HEK293 (cell line): ENCODE measurements around the gene TULP1.

Experiments used
- CTCF ChIA-PET: fragments of 350-600 bp; formaldehyde crosslinking; extraction: SDS; loops from one replicate; lab custom pipeline; 2021; ENCODE audit warnings: antibody characterized with exemption; lab: Yijun Ruan, JAX
- POLR2A ChIA-PET: fragments of 300-600 bp; formaldehyde crosslinking; extraction: SDS; loops from one replicate; lab custom pipeline; 2020; ENCODE audit warnings: antibody characterized with exemption, inconsistent platforms; lab: Yijun Ruan, JAX
- H3K27ac ChIP-seq: fragments of 200-500 bp; sonication (Bioruptor generic); 2 replicates; pipeline ENCODE4 v1.5.1; 2014; ENCODE audit warnings: low read depth, low read length, control low read depth, inconsistent platforms; ENCODE audit errors: extremely low read depth
- H3K36me3 ChIP-seq, 2 experiments: fragments of 200-500 bp in 1 of 2; sonication (Bioruptor generic) in 1 of 2; 1 replicate in 1 of 2; 2 replicates in 1 of 2; pipeline ENCODE4 v1.5.1; 2014 to 2017; ENCODE audit warnings: inconsistent platforms in 2 of 2, low read length in 2 of 2; ENCODE audit not compliant: control insufficient read depth in 2 of 2, insufficient read depth in 1 of 2
- H3K4me1 ChIP-seq: fragments of 200-500 bp; sonication (Bioruptor generic); 2 replicates; pipeline ENCODE4 v1.5.1; 2014; ENCODE audit warnings: mild to moderate bottlenecking, low read length, inconsistent platforms; ENCODE audit not compliant: control insufficient read depth, insufficient read depth
- H3K4me3 ChIP-seq: 2 replicates; pipeline ENCODE4 v1.5.1; 2011; ENCODE audit warnings: low read depth, mild to moderate bottlenecking, control low read depth, low read length, moderate library complexity
- H3K9me3 ChIP-seq: fragments of 200-500 bp; sonication (Bioruptor generic); 2 replicates; pipeline ENCODE4 v1.5.1; 2014; ENCODE audit warnings: low read depth, low read length, inconsistent platforms; ENCODE audit not compliant: control insufficient read depth, insufficient read depth
- GLI4 ChIP-seq: fragments of 450-650 bp; formaldehyde crosslinking; IDR thresholded peaks from 2 replicates; pipeline ENCODE4 v1.5.1; 2016; ENCODE audit warnings: missing biosample characterization, missing genetic modification characterization
- GLIS2 ChIP-seq: fragments of 450-650 bp; formaldehyde crosslinking; IDR thresholded peaks from 2 replicates; pipeline ENCODE4 v1.5.1; 2016; ENCODE audit warnings: missing biosample characterization, missing genetic modification characterization
- HOXA7 ChIP-seq: sonication (generic); formaldehyde crosslinking; IDR thresholded peaks from 2 replicates; pipeline ENCODE4 v1.8.1; 2022; ENCODE audit warnings: missing genetic modification reagents, borderline replicate concordance
- IKZF3 ChIP-seq: fragments of 450-650 bp; IDR thresholded peaks from 2 replicates; pipeline ENCODE4 v1.5.0; 2018; ENCODE audit warnings: missing biosample characterization, mild to moderate bottlenecking, missing genetic modification characterization, moderate library complexity
- MYNN ChIP-seq: fragments of 450-650 bp; formaldehyde crosslinking; IDR thresholded peaks from 2 replicates; pipeline ENCODE4 v1.5.1; 2016; ENCODE audit warnings: missing biosample characterization, missing genetic modification characterization, borderline replicate concordance
- SP3 ChIP-seq: fragments of 450-650 bp; formaldehyde crosslinking; IDR thresholded peaks from 2 replicates; pipeline ENCODE4 v1.5.1; 2016; ENCODE audit warnings: missing biosample characterization, missing genetic modification characterization
- SP7 ChIP-seq: fragments of 450-650 bp; formaldehyde crosslinking; IDR thresholded peaks from 2 replicates; pipeline ENCODE4 v1.5.1; 2016; ENCODE audit warnings: missing biosample characterization, missing genetic modification characterization
- ZBTB7A ChIP-seq: fragments of 450-650 bp; formaldehyde crosslinking; IDR thresholded peaks from 2 replicates; pipeline ENCODE4 v1.5.1; 2016; ENCODE audit warnings: low read depth, missing biosample characterization, missing genetic modification characterization
- ZEB2 ChIP-seq: fragments of 450-650 bp; formaldehyde crosslinking; IDR thresholded peaks from 2 replicates; pipeline ENCODE4 v1.5.1; 2016; ENCODE audit warnings: missing biosample characterization, missing genetic modification characterization
- ZFP69B ChIP-seq: fragments of 450-650 bp; formaldehyde crosslinking; IDR thresholded peaks from 2 replicates; pipeline ENCODE4 v1.5.1; 2016; ENCODE audit warnings: missing biosample characterization, missing genetic modification characterization
- ZNF10 ChIP-seq: fragments of 450-650 bp; formaldehyde crosslinking; IDR thresholded peaks from 2 replicates; pipeline ENCODE4 v1.5.1; 2017; ENCODE audit warnings: missing biosample characterization, missing genetic modification characterization
- ZNF146 ChIP-seq: fragments of 450-650 bp; formaldehyde crosslinking; IDR thresholded peaks from 2 replicates; pipeline ENCODE4 v1.5.1; 2016; ENCODE audit warnings: missing biosample characterization, missing genetic modification characterization
- ZNF184 ChIP-seq: fragments of 450-650 bp; IDR thresholded peaks from 2 replicates; pipeline ENCODE4 v1.5.1; 2018; ENCODE audit warnings: missing biosample characterization, mild to moderate bottlenecking, missing genetic modification characterization
- ZNF2 ChIP-seq: fragments of 450-650 bp; formaldehyde crosslinking; IDR thresholded peaks from 2 replicates; pipeline ENCODE4 v1.5.1; 2016; ENCODE audit warnings: missing biosample characterization, missing genetic modification characterization
- ZNF248 ChIP-seq: fragments of 450-650 bp; formaldehyde crosslinking; IDR thresholded peaks from 2 replicates; pipeline ENCODE4 v1.5.1; 2017; ENCODE audit warnings: missing biosample characterization, missing genetic modification characterization
- ZNF354C ChIP-seq: fragments of 450-650 bp; formaldehyde crosslinking; IDR thresholded peaks from 2 replicates; pipeline ENCODE4 v1.5.1; 2016; ENCODE audit warnings: missing biosample characterization, missing genetic modification characterization, low read depth, borderline replicate concordance
- ZNF404 ChIP-seq: fragments of 450-650 bp; formaldehyde crosslinking; IDR thresholded peaks from 2 replicates; pipeline ENCODE4 v1.5.1; 2017; ENCODE audit warnings: missing biosample characterization, missing genetic modification characterization
- ZNF654 ChIP-seq: fragments of 450-650 bp; formaldehyde crosslinking; IDR thresholded peaks from 2 replicates; pipeline ENCODE4 v1.5.1; 2016; ENCODE audit warnings: low read depth, missing biosample characterization, missing genetic modification characterization
- ZNF660 ChIP-seq: fragments of 450-650 bp; IDR thresholded peaks from 2 replicates; pipeline ENCODE4 v1.5.1; 2018; ENCODE audit warnings: missing biosample characterization, mild to moderate bottlenecking, missing genetic modification characterization
- ZNF701 ChIP-seq: fragments of 450-650 bp; formaldehyde crosslinking; IDR thresholded peaks from 2 replicates; pipeline ENCODE4 v1.5.1; 2016; ENCODE audit warnings: missing biosample characterization, missing genetic modification characterization
- ZNF776 ChIP-seq: fragments of 450-650 bp; formaldehyde crosslinking; IDR thresholded peaks from 2 replicates; pipeline ENCODE4 v1.5.0; 2017; ENCODE audit warnings: missing biosample characterization, missing genetic modification characterization, borderline replicate concordance
- ZSCAN30 ChIP-seq: fragments of 450-650 bp; IDR thresholded peaks from 2 replicates; pipeline ENCODE4 v1.5.1; 2018; ENCODE audit warnings: missing biosample characterization, mild to moderate bottlenecking, missing genetic modification characterization, moderate library complexity
- TF ChIP-seq, protein P1 (sequence below): fragments of 450-650 bp; formaldehyde crosslinking; IDR thresholded peaks from 2 replicates; pipeline ENCODE4 v1.5.1; 2017; ENCODE audit warnings: missing biosample characterization, missing genetic modification characterization
- TF ChIP-seq, protein P2 (sequence below): fragments of 450-650 bp; formaldehyde crosslinking; IDR thresholded peaks from 2 replicates; pipeline ENCODE4 v1.5.1; 2016; ENCODE audit warnings: missing biosample characterization, missing genetic modification characterization
- TF ChIP-seq, protein P3 (sequence below): fragments of 450-650 bp; formaldehyde crosslinking; IDR thresholded peaks from 2 replicates; pipeline ENCODE4 v1.5.1; 2016; ENCODE audit warnings: missing biosample characterization, missing genetic modification characterization
- TF ChIP-seq, protein P4 (sequence below): fragments of 450-650 bp; formaldehyde crosslinking; IDR thresholded peaks from 2 replicates; pipeline ENCODE4 v1.5.1; 2016; ENCODE audit warnings: missing biosample characterization, missing genetic modification characterization

The TULP1 gene

DNA sequence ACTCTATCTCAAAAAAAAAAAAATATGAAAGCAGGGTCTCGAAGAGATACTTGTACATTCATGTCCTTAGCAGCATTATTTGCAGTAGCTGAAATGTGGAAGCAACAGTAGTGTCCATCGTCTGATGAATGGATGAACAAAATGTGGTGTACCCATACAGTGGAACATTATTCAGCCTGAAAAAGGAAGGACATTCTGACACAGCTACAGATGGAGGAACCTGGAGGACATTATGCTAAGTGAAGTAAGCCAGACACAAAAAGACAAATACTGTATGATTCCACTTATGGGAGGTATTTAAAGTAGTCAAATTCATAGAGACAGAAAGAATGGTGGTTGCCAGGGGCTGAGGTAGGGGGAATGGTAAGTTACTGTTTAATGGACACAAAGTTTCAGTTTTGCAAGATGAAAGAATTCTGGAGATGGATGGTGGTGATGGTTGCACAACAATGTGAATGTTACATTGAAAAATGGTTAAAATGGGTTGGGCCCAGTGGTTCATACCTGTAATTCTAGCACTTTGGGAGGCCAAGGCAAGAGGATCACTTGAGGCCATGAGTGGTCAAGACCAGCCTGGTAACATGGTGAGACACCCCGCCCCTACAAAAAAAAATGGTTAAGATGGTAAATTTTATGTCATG lies 11.8 kb upstream of the TULP1 start:
- ChIA-PET POLR2A (no interaction called here), CTCF (interaction anchor here (0.6 to 6.8 kb wide), 18 partner anchors 8 to 430 kb away, joined by 3 to 110 read pairs (median 6); partner anchors contain the start of gene ARMC12)
- no peaks in the 10 kb centered on the region for H3K36me3 ChIP-seq
- no peaks in the 10 kb centered on the region for H3K4me1 ChIP-seq
- no peak for TF ChIP-seq ZNF660 (tag by site-specific recombination)
- TF ChIP-seq SP3 = no peak
- no peak for TF ChIP-seq ZFP69B (tag by site-specific recombination)
- peak; percentile 92 for TF ChIP-seq ZNF146 (tag by site-specific recombination)
- H3K4me3 ChIP-seq = no peak overlapping the region
- H3K9me3 ChIP-seq = no peaks in the 10 kb centered on the region
- no peak overlapping the region for H3K27ac ChIP-seq

- H3K36me3 ChIP-seq = no peaks in the 10 kb centered on the region
- no peak overlapping the region for H3K27ac ChIP-seq
- no peak overlapping the region for H3K4me3 ChIP-seq
- H3K9me3 ChIP-seq = no peaks in the 10 kb centered on the region
- CTCF ChIA-PET = interaction anchor here (0.5 to 6.8 kb wide), 56 partner anchors 8 to 777 kb away, joined by 3 to 110 read pairs (median 4); partner anchors contain the start of gene ARMC12
- H3K4me1 ChIP-seq = no peaks in the 10 kb centered on the region
- POLR2A ChIA-PET = interaction anchor here (0.6 to 1.9 kb wide), 4 partner anchors 27 to 213 kb away, joined by 3 to 9 read pairs (median 4); no protein-coding TSS in a partner anchor
- TF ChIP-seq ZNF248 (tag by site-specific recombination) (no peak), GLI4 (tag by site-specific recombination) (no peak), ZNF654 (peak; percentile 81), ZNF10 (tag by site-specific recombination) (0 out of 2 replicates have a peak, but pooled peaks have one; percentile 22), ZNF404 (tag by site-specific recombination) (no peak), SP3 (no peak), ZNF701 (tag by site-specific recombination) (no peak), ZNF354C (tag by site-specific recombination) (no peak), ZNF2 (no peak), SP7 (tag by site-specific recombination) (0 out of 2 replicates have a peak, but pooled peaks have one; percentile 29), ZSCAN30 (tag by site-specific recombination) (peak; percentile 31; the same call in 1 of the 2 replicates), ZBTB7A (no peak), MYNN (tag by site-specific recombination) (no peak), ZNF184 (tag by site-specific recombination) (no peak), ZNF776 (tag by site-specific recombination) (no peak), ZNF146 (tag by site-specific recombination) (no peak), GLIS2 (tag by site-specific recombination) (no peak), IKZF3 (tag by site-specific recombination) (peak; percentile 80), ZEB2 (0 out of 2 replicates have a peak, but pooled peaks have one; percentile 50), HOXA7 (CRISPR knock-in tag) (no peak)
- TF ChIP-seq, protein P1, sequence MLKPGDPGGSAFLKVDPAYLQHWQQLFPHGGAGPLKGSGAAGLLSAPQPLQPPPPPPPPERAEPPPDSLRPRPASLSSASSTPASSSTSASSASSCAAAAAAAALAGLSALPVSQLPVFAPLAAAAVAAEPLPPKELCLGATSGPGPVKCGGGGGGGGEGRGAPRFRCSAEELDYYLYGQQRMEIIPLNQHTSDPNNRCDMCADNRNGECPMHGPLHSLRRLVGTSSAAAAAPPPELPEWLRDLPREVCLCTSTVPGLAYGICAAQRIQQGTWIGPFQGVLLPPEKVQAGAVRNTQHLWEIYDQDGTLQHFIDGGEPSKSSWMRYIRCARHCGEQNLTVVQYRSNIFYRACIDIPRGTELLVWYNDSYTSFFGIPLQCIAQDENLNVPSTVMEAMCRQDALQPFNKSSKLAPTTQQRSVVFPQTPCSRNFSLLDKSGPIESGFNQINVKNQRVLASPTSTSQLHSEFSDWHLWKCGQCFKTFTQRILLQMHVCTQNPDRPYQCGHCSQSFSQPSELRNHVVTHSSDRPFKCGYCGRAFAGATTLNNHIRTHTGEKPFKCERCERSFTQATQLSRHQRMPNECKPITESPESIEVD (tag by site-specific recombination) = no peak
- TF ChIP-seq, protein P2, sequence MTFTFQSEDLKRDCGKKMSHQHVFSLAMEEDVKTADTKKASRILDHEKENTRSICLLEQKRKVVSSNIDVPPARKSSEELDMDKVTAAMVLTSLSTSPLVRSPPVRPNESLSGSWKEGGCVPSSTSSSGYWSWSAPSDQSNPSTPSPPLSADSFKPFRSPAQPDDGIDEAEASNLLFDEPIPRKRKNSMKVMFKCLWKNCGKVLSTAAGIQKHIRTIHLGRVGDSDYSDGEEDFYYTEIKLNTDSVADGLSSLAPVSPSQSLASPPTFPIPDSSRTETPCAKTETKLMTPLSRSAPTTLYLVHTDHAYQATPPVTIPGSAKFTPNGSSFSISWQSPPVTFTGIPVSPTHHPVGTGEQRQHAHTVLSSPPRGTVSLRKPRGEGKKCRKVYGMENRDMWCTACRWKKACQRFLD (tag by site-specific recombination) = no peak
- TF ChIP-seq, protein P3, sequence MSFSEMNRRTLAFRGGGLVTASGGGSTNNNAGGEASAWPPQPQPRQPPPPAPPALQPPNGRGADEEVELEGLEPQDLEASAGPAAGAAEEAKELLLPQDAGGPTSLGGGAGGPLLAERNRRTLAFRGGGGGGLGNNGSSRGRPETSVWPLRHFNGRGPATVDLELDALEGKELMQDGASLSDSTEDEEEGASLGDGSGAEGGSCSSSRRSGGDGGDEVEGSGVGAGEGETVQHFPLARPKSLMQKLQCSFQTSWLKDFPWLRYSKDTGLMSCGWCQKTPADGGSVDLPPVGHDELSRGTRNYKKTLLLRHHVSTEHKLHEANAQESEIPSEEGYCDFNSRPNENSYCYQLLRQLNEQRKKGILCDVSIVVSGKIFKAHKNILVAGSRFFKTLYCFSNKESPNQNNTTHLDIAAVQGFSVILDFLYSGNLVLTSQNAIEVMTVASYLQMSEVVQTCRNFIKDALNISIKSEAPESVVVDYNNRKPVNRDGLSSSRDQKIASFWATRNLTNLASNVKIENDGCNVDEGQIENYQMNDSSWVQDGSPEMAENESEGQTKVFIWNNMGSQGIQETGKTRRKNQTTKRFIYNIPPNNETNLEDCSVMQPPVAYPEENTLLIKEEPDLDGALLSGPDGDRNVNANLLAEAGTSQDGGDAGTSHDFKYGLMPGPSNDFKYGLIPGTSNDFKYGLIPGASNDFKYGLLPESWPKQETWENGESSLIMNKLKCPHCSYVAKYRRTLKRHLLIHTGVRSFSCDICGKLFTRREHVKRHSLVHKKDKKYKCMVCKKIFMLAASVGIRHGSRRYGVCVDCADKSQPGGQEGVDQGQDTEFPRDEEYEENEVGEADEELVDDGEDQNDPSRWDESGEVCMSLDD (tag by site-specific recombination) = no peak
- TF ChIP-seq, protein P4, sequence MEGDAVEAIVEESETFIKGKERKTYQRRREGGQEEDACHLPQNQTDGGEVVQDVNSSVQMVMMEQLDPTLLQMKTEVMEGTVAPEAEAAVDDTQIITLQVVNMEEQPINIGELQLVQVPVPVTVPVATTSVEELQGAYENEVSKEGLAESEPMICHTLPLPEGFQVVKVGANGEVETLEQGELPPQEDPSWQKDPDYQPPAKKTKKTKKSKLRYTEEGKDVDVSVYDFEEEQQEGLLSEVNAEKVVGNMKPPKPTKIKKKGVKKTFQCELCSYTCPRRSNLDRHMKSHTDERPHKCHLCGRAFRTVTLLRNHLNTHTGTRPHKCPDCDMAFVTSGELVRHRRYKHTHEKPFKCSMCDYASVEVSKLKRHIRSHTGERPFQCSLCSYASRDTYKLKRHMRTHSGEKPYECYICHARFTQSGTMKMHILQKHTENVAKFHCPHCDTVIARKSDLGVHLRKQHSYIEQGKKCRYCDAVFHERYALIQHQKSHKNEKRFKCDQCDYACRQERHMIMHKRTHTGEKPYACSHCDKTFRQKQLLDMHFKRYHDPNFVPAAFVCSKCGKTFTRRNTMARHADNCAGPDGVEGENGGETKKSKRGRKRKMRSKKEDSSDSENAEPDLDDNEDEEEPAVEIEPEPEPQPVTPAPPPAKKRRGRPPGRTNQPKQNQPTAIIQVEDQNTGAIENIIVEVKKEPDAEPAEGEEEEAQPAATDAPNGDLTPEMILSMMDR (tag by site-specific recombination) = peak; percentile 84
These were observed 10.3 kb upstream of the TULP1 start for GRCh38 chr6:35522660-35523658.
